WERI-Rb-1 (cell line): Measurements from ENCODE around the gene GCK.

Experiments
- DNase-seq: peaks from one replicate; pipeline ENCODE4 v3.0.0-alpha.2; 2020
- H3K27ac ChIP-seq: fragments of 250-450 bp; sonication (Bioruptor Pico); 2 replicates; pipeline ENCODE4 v1.5.1; 2020; ENCODE audit warnings: mild to moderate bottlenecking, moderate library complexity
- H3K27me3 ChIP-seq: fragments of 250-450 bp; sonication (Bioruptor Pico); 2 replicates; pipeline ENCODE4 v1.5.1; 2021; ENCODE audit warnings: mild to moderate bottlenecking, low read depth, moderate library complexity; ENCODE audit not compliant: insufficient read depth, severe bottlenecking
- H3K36me3 ChIP-seq: fragments of 250-450 bp; sonication (Bioruptor Pico); 2 replicates; pipeline ENCODE4 v1.5.1; 2020; ENCODE audit warnings: mild to moderate bottlenecking, moderate library complexity
- H3K4me3 ChIP-seq: 2 replicates; pipeline ENCODE4 v1.5.1; 2011; ENCODE audit warnings: low read depth, mild to moderate bottlenecking, control low read depth, low read length
- H3K9me3 ChIP-seq: fragments of 250-450 bp; sonication (Bioruptor Pico); 2 replicates; pipeline ENCODE4 v1.5.1; 2021; ENCODE audit warnings: mild to moderate bottlenecking, moderate library complexity; ENCODE audit not compliant: severe bottlenecking
- TF ChIP-seq, protein P1 (sequence below): IDR thresholded peaks from 2 replicates; pipeline ENCODE4 v1.5.1; 2011; ENCODE audit warnings: low read depth, mild to moderate bottlenecking, control low read depth, inconsistent platforms, low read length

The GCK gene

DNA sequence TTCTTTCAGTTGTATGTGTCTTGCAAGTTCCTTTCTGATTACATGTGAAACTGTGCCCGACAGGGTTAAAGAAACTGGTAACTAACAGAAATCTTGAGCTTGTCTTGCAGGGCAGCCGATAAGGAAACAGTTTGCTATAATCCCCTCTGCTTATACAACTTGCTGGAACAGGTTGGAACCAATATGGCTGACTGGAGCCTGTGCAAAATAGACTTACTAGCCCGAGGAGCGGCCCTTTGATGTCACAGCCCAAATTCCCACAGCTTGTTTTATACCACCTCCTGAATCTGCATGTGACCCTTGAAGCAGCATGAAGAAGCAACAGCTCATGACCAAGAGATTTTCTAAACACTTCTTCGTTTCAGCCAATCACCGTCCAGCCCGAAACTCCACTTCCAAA is 8.2 kb upstream of the GCK start:
- no peaks in the 10 kb centered on the region for H3K9me3 ChIP-seq
- no peak overlapping the region for H3K4me3 ChIP-seq
- peaks cover 2% of the 10 kb centered on the region for H3K36me3 ChIP-seq
- H3K27ac ChIP-seq, result no peak overlapping the region
- DNase-seq, result no peak
- TF ChIP-seq, protein P1, sequence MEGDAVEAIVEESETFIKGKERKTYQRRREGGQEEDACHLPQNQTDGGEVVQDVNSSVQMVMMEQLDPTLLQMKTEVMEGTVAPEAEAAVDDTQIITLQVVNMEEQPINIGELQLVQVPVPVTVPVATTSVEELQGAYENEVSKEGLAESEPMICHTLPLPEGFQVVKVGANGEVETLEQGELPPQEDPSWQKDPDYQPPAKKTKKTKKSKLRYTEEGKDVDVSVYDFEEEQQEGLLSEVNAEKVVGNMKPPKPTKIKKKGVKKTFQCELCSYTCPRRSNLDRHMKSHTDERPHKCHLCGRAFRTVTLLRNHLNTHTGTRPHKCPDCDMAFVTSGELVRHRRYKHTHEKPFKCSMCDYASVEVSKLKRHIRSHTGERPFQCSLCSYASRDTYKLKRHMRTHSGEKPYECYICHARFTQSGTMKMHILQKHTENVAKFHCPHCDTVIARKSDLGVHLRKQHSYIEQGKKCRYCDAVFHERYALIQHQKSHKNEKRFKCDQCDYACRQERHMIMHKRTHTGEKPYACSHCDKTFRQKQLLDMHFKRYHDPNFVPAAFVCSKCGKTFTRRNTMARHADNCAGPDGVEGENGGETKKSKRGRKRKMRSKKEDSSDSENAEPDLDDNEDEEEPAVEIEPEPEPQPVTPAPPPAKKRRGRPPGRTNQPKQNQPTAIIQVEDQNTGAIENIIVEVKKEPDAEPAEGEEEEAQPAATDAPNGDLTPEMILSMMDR, result no peak
- no peaks in the 10 kb centered on the region for H3K27me3 ChIP-seq

DNA sequence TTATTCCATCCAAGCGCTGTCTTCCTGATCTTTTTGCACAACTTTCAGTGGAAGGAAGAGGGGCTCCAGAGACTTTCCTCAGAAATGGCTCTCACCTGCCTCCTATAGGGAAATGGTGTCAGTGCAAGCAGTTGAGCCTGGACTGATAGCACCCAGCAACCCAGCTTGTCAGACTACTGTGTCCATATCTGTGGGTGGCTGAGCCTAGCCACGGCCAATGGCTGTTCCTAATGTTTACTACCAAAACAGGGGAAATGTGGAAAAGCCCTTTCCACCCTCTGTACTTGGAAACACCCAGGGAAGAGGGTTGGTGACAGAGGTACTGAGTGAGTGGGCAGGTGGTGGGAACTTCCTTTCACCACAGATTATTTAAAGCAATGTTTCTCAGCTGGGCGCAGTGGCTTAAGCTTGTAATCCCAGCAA is 7.2 kb upstream of the GCK start:
- peak; percentile 76 for DNase-seq
- peak overlapping the region; percentile 20 for H3K27ac ChIP-seq
- TF ChIP-seq, protein P1, result peak; percentile 91

GRCh38 chr7:44195889-44196288 is 6.7 kb upstream of the GCK start:
- H3K27me3 ChIP-seq, result no peaks in the 10 kb centered on the region
- TF ChIP-seq, protein P1, result no peak
- peaks cover under 1% of the 10 kb centered on the region for H3K36me3 ChIP-seq
- H3K27ac ChIP-seq, result no peak overlapping the region
- no peaks in the 10 kb centered on the region for H3K9me3 ChIP-seq
- no peak for DNase-seq
- no peak overlapping the region for H3K4me3 ChIP-seq

More for the DNA sequence above, 7.2 kb upstream of the GCK start:
- Histone ChIP-seq H3K27me3 (no peaks in the 10 kb centered on the region), H3K36me3 (peaks cover 2% of the 10 kb centered on the region), H3K9me3 (no peaks in the 10 kb centered on the region), H3K4me3 (no peak overlapping the region)

DNA sequence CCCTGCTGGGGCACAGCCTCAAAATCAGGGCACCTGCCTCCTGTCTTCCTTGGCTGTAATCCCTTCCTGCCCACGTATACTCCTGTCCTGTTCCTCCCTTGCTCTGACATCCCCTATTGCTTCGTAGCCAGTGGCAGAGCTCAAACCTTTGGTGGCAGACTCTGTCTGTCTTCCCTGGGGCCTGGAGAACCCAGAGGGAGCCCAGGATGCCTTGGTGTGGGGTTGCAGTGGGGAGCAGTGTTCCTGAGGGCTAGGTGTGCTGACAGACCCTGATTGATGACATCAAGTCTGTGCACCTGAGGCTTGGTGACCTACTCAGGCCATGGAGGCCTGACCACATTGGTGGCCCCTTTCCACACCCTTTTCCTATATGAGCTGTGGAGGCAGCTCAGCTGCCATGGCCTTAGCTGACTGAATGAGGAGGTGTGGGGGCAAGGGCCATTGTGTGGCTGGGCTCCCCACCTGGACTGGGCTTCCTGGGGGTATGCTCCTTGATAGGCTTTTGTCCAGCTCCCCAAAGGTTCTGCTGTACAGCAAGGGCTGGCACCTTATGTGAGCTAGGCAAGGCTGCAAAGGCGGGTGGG is 5.4 kb upstream of the GCK start:
- Histone ChIP-seq H3K27me3 (no peaks in the 10 kb centered on the region), H3K27ac (no peak overlapping the region), H3K36me3 (no peaks in the 10 kb centered on the region), H3K4me3 (no peak overlapping the region), H3K9me3 (no peaks in the 10 kb centered on the region)
- TF ChIP-seq, protein P1, result no peak
- no peak for DNase-seq

GRCh38 chr7:44194069-44194468 is 4.8 kb upstream of the GCK start:
- H3K9me3 ChIP-seq, result no peaks in the 10 kb centered on the region
- TF ChIP-seq, protein P1, result no peak
- no peaks in the 10 kb centered on the region for H3K27me3 ChIP-seq
- H3K36me3 ChIP-seq, result no peaks in the 10 kb centered on the region
- H3K4me3 ChIP-seq, result no peak overlapping the region
- H3K27ac ChIP-seq, result no peak overlapping the region
- DNase-seq, result no peak
